K562 (cell line): ENCODE measurements around the gene CBL. TPM values are rescaled to one million over a fixed set of nuclear protein-coding genes. Genes with fewer than 3 reads are reported as not detected.

Source experiments
- HDAC2 ChIP-seq: fragments of 450-650 bp; IDR thresholded peaks from 2 replicates; pipeline ENCODE4 v1.6.1; 2016; ENCODE audit warnings: mild to moderate bottlenecking
- KLF1 ChIP-seq: fragments of 450-650 bp; IDR thresholded peaks from 2 replicates; pipeline ENCODE4 v1.6.1; 2016; ENCODE audit warnings: missing genetic modification characterization, missing compliant biosample characterization
- MTA3 ChIP-seq: fragments of 450-650 bp; formaldehyde crosslinking; IDR thresholded peaks from 2 replicates; pipeline ENCODE4 v1.6.1; 2017; ENCODE audit warnings: mild to moderate bottlenecking, borderline replicate concordance
- PHB ChIP-seq: fragments of 250-450 bp; sonication (Bioruptor Pico); IDR thresholded peaks from 2 replicates; pipeline ENCODE4 v1.5.0; 2021
- PYGO2 ChIP-seq: fragments of 450-650 bp; IDR thresholded peaks from 2 replicates; pipeline ENCODE4 v1.6.1; 2016; ENCODE audit warnings: mild to moderate bottlenecking, missing genetic modification characterization, moderate library complexity, missing compliant biosample characterization
- RBM25 ChIP-seq: fragments of 200-400 bp; formaldehyde crosslinking; IDR thresholded peaks from 2 replicates; pipeline ENCODE4 v1.6.1; 2018; ENCODE audit warnings: low read length, low read depth, moderate library complexity; ENCODE audit not compliant: severe bottlenecking
- SRSF1 ChIP-seq: fragments of 200-400 bp; formaldehyde crosslinking; IDR thresholded peaks from 2 replicates; pipeline ENCODE4 v1.6.1; 2017; ENCODE audit warnings: mild to moderate bottlenecking, low read depth, low read length, moderate library complexity
- U2AF2 ChIP-seq: fragments of 200-400 bp; formaldehyde crosslinking; optimal IDR thresholded peaks from 2 replicates; pipeline ENCODE3; 2017; ENCODE audit warnings: low read depth, mild to moderate bottlenecking, low read length
- XRCC3 ChIP-seq: fragments of 450-650 bp; IDR thresholded peaks from 2 replicates; pipeline ENCODE4 v1.6.1; 2017; ENCODE audit warnings: mild to moderate bottlenecking, moderate library complexity
- YY1 ChIP-seq, 3 experiments: IDR thresholded peaks; 2 replicates each; pipeline ENCODE4 v1.6.1; 2011; ENCODE audit warnings: low read length in 2 of 3, mild to moderate bottlenecking in 2 of 3, moderate library complexity in 2 of 3, borderline replicate concordance in 1 of 3, control low read depth in 1 of 3, low read depth in 1 of 3; ENCODE audit not compliant: insufficient read depth in 3 of 3, insufficient replicate concordance in 2 of 3, control insufficient read depth in 1 of 3, insufficient read length in 1 of 3; ENCODE audit errors: extremely low read depth in 1 of 3
- ZNF217 ChIP-seq: sonication (generic); formaldehyde crosslinking; IDR thresholded peaks from 2 replicates; pipeline ENCODE4 v1.8.0; 2022; ENCODE audit warnings: mild to moderate bottlenecking, missing genetic modification reagents
- ZNF3 ChIP-seq: fragments of 250-450 bp; sonication (Bioruptor Pico); IDR thresholded peaks from 2 replicates; pipeline ENCODE4 v1.5.0; 2021; ENCODE audit warnings: mild to moderate bottlenecking, moderate library complexity
- ZNF354B ChIP-seq: fragments of 250-450 bp; sonication (Bioruptor Pico); IDR thresholded peaks from 2 replicates; pipeline ENCODE4 v1.4.0; 2020
- ZNF445 ChIP-seq: fragments of 250-450 bp; sonication (Bioruptor Pico); IDR thresholded peaks from 2 replicates; pipeline ENCODE4 v1.4.0; 2020; ENCODE audit warnings: low read depth, mild to moderate bottlenecking, moderate library complexity
- polyA plus RNA-seq, 8 experiments: library from polyadenylated mRNA; depleted of rRNA in 4 of 8; stranded (reverse) in 5 of 8; unstranded in 3 of 8; fragments of >200 nt; fragmentation: Nextera tagmentation in 2 of 8; fragmentation: Illumina TruSeq in 1 of 8; extraction: Ambion mirVana in 2 of 8; extraction: Trizol in 1 of 8; gene quantifications; 2 replicates each; pipeline versions ENCODE4 v1.2.1 to v1.2.3, GENCODE V29; 2011 to 2014; ENCODE audit warnings: inconsistent platforms in 1 of 8, missing spikeins in 1 of 8
- total RNA-seq, 7 experiments: library from RNA; depleted of rRNA in 6 of 7; stranded (reverse); fragments of >200 nt in 6 of 7; fragmentation: Illumina TruSeq in 2 of 7; extraction: Trizol in 2 of 7; gene quantifications; 2 replicates each; pipeline versions ENCODE4 v1.2.1 to v1.2.3, GENCODE V29; 2011 to 2021; ENCODE audit warnings: low replicate concordance in 1 of 7
- TF ChIP-seq, protein P1 (sequence below): fragments of 250-450 bp; sonication (Bioruptor Pico); IDR thresholded peaks from 2 replicates; pipeline ENCODE4 v1.5.0; 2020; ENCODE audit warnings: mild to moderate bottlenecking, borderline replicate concordance
- TF ChIP-seq, protein P2 (sequence below): fragments of 450-650 bp; IDR thresholded peaks from 2 replicates; pipeline ENCODE4 v1.6.1; 2017; ENCODE audit warnings: mild to moderate bottlenecking, moderate library complexity
- TF ChIP-seq, protein P3 (sequence below): fragments of 450-650 bp; IDR thresholded peaks from 2 replicates; pipeline ENCODE4 v1.7.1; 2018; ENCODE audit warnings: mild to moderate bottlenecking, low read depth; ENCODE audit not compliant: partially characterized antibody
- TF ChIP-seq, protein P4 (sequence below): fragments of 250-450 bp; sonication (Bioruptor Pico); IDR thresholded peaks from 2 replicates; pipeline ENCODE4 v1.8.0; 2022; ENCODE audit warnings: inconsistent platforms
- TF ChIP-seq, protein P5 (sequence below): sonication (generic); formaldehyde crosslinking; IDR thresholded peaks from 2 replicates; pipeline ENCODE4 v1.5.0; 2020; ENCODE audit warnings: missing genetic modification reagents

The CBL gene
- total and polyA plus RNA-seq, 9 of the 15 experiments (the other 6 are each of a cell fraction or from before 2014, with no cell fraction given): 3.2 to 24.9 (median 9.9) TPM

DNA sequence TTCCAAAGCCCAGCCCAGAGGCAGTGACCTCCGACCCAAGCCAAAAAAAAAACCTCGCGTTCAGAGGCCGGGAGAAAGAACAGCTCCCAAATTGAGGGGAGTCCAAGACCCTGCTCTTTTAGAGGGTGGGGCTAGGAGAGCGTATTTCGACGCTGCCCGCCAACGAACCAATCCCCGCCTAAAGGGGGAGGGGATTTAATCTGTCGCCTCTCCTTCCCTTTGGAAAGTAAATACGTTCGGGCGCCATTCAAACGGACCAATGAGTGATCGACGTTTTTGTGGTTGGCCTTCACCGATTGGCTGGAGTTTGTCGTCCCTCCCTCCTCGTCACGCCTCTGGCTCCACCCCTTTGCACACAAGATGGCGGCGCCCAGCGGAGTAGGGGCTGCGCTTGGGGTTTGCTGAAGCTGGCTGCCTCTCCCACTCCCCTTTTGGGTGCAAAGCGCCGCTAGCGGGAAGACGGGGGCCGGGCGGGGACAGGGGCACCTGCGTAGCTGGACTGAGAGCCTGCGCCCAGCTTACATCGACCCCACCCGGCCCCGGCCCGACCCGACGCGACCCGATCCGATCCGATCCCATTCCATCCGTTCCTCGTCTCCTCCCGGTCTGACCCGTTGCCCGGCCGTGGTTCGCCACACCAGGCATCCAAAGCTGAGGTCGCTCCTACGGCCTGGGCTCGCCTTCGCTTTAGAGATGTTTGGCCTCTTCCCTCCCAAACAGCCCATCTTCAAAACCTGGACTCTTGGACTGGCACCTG lies 128.2 kb downstream of the CBL start, which contains the start of gene RNF26 (continued):
- TF ChIP-seq, protein P1, sequence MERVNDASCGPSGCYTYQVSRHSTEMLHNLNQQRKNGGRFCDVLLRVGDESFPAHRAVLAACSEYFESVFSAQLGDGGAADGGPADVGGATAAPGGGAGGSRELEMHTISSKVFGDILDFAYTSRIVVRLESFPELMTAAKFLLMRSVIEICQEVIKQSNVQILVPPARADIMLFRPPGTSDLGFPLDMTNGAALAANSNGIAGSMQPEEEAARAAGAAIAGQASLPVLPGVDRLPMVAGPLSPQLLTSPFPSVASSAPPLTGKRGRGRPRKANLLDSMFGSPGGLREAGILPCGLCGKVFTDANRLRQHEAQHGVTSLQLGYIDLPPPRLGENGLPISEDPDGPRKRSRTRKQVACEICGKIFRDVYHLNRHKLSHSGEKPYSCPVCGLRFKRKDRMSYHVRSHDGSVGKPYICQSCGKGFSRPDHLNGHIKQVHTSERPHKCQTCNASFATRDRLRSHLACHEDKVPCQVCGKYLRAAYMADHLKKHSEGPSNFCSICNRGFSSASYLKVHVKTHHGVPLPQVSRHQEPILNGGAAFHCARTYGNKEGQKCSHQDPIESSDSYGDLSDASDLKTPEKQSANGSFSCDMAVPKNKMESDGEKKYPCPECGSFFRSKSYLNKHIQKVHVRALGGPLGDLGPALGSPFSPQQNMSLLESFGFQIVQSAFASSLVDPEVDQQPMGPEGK: no peak
- no peak for TF ChIP-seq PHB (CRISPR knock-in tag)
- no peak for TF ChIP-seq KLF1 (tag)
- TF ChIP-seq PYGO2 (tag): no peak
- TF ChIP-seq ZNF445 (CRISPR knock-in tag): no peak
- TF ChIP-seq, protein P2, sequence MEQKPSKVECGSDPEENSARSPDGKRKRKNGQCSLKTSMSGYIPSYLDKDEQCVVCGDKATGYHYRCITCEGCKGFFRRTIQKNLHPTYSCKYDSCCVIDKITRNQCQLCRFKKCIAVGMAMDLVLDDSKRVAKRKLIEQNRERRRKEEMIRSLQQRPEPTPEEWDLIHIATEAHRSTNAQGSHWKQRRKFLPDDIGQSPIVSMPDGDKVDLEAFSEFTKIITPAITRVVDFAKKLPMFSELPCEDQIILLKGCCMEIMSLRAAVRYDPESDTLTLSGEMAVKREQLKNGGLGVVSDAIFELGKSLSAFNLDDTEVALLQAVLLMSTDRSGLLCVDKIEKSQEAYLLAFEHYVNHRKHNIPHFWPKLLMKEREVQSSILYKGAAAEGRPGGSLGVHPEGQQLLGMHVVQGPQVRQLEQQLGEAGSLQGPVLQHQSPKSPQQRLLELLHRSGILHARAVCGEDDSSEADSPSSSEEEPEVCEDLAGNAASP: no peak
- peak; percentile 79 for TF ChIP-seq RBM25
- TF ChIP-seq, protein P3, sequence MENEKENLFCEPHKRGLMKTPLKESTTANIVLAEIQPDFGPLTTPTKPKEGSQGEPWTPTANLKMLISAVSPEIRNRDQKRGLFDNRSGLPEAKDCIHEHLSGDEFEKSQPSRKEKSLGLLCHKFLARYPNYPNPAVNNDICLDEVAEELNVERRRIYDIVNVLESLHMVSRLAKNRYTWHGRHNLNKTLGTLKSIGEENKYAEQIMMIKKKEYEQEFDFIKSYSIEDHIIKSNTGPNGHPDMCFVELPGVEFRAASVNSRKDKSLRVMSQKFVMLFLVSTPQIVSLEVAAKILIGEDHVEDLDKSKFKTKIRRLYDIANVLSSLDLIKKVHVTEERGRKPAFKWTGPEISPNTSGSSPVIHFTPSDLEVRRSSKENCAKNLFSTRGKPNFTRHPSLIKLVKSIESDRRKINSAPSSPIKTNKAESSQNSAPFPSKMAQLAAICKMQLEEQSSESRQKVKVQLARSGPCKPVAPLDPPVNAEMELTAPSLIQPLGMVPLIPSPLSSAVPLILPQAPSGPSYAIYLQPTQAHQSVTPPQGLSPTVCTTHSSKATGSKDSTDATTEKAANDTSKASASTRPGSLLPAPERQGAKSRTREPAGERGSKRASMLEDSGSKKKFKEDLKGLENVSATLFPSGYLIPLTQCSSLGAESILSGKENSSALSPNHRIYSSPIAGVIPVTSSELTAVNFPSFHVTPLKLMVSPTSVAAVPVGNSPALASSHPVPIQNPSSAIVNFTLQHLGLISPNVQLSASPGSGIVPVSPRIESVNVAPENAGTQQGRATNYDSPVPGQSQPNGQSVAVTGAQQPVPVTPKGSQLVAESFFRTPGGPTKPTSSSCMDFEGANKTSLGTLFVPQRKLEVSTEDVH: no peak
- TF ChIP-seq XRCC3: no peak
- TF ChIP-seq MTA3: no peak; the same call in 1 of the 2 replicates
- TF ChIP-seq YY1 (IDR thresholded peaks at IDR 0.05; ENCODE audit: borderline replicate concordance in 1 of 3, control insufficient read depth in 1 of 3, extremely low read depth in 1 of 3, insufficient read depth in 3 of 3, insufficient read length in 1 of 3, insufficient replicate concordance in 2 of 3, low read depth in 1 of 3, low read length in 2 of 3): peak; percentile 93 to 99 (median 98)
- TF ChIP-seq HDAC2: no peak; the same call in 1 of the 2 replicates
- TF ChIP-seq, protein P4, sequence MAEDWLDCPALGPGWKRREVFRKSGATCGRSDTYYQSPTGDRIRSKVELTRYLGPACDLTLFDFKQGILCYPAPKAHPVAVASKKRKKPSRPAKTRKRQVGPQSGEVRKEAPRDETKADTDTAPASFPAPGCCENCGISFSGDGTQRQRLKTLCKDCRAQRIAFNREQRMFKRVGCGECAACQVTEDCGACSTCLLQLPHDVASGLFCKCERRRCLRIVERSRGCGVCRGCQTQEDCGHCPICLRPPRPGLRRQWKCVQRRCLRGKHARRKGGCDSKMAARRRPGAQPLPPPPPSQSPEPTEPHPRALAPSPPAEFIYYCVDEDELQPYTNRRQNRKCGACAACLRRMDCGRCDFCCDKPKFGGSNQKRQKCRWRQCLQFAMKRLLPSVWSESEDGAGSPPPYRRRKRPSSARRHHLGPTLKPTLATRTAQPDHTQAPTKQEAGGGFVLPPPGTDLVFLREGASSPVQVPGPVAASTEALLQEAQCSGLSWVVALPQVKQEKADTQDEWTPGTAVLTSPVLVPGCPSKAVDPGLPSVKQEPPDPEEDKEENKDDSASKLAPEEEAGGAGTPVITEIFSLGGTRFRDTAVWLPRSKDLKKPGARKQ (CRISPR knock-in tag): no peak
- no peak for TF ChIP-seq ZNF217
- no peak for TF ChIP-seq ZNF354B (CRISPR knock-in tag)
- TF ChIP-seq, protein P5, sequence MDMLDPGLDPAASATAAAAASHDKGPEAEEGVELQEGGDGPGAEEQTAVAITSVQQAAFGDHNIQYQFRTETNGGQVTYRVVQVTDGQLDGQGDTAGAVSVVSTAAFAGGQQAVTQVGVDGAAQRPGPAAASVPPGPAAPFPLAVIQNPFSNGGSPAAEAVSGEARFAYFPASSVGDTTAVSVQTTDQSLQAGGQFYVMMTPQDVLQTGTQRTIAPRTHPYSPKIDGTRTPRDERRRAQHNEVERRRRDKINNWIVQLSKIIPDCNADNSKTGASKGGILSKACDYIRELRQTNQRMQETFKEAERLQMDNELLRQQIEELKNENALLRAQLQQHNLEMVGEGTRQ (CRISPR knock-in tag): no peak
- TF ChIP-seq ZNF3: no peak
- TF ChIP-seq U2AF2: no peak
- no peak for TF ChIP-seq SRSF1
